NCI-H2107 (cell line): ENCODE results near the gene KCNQ4.

Source experiments
- DNase-seq: peaks from one replicate; lab custom pipeline; 2025; lab: John Stamatoyannopoulos, UW

Gene KCNQ4

DNA sequence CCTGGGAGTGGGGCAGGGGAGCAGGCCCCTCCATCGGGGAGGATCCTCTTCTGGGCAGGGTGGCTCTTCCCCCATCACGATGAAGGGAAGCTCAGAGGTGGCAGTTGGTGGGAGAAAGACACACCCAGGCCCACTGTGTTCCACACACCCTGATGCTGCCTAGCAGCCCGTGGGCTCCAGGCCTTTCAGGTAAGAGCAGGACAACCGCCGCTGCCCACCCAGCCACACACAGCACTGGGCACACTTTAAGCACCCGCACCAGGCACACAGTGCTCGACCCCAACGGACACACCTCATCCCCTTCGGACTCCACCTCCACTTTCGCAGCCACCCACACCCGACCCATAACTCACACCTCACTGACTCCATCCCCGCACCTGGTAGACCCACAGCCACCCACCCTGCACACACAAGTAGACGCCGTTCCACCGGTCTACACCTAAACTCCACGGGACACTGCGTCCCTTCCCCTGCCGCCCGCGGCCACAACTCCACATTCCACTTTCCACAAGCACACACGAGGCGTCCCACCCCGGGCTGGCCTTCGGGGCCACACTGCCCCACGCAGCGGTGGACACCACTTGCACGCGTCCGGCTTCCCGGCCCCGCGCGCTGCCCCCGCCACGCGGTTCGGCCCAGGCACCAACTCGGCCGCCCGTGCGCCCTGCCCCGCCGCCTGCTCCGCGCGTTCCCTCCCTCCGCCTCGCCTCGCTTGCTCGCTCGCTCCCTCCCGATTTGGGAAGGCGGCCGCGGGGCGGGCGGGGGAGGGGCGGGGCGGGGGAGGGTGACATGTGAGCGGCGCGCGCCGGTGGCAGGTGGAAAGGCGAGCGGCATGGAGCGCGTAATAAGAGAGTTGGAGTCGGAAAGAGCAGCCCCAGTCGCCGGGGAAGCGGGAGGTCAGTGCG lies at the start of gene KCNQ4:
TSS of gene KCNQ4 (plus strand) at position 787 of the 905 bp plus-strand sequence. CDS start 307 bp downstream, outside the sequence.
- DNase-seq, result no peak

DNA sequence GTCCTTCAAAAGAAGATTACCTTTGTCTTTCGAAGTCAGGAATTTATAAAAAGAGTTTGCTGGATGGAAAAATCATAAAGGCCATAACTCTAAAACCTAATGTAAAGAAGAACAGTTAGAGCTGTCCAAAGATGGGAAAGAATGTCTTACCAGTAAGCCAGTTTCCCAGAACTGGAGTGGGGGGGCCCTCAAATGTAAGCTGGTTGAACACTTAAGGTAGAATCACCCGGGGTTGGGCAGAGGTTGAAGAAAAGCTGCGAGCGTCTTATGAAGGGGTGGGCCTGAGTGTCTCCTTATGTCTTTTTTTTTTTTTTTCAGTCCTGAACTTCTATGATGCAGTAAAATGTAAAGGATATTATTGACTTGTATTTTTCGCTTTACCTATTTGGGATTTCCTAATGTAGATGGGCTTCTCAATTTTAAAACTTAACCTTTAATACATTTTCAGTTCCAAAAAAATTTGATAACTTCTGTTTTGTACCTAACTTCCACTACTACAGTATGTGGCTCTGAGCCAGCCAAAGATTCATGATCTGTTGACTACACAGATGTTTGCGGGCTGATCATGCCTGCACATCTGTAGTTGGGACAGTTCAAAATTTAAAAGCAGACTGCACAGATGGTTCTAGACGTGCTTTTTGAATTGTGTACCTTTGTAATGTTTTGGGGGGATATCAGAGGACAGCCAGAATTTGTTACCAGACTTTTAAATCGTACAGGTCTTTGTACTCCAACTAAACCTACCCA lies 48.5 kb upstream of the KCNQ4 start:
- no peak for DNase-seq

DNA sequence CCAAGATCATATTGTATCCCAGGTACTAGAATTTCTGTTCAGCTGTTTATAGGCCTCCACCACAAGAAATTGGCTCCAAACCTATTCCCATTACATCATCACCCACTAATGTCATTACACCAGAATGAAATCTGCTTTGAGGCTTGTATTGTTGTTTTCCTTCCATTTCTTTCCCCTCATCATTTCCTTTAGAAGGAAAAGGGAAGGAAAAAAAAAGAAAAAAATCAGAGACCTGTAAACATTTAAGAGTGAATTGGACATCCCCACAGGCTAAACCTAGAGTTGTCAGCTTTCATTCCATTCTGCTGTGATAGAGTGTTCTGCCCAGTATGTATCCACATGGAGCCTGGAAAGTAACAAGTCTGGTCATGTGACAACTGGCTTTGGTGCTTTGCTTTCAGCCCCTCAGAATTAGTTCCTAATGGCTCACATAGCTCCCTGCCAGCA lies 47.5 kb upstream of the KCNQ4 start:
- DNase-seq, result no peak

DNA sequence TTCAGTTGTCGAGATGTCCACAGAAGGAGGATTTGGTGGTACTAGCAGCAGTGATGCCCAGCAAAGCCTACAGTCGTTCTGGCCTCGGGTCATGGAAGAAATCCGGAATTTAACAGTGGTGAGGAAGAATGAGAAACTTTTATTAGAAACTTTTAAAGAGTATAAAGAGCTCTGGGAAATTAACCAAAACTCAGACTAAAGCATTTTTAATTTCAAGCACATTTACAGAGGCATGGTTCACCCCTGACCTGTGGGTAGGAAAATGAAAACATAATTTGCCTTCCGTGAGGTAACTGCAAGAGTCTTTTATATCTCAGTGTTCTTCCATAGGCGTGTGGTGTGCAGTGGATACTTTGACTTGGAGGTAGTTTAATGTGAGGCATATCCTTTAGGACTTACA lies 44.8 kb upstream of the KCNQ4 start:
- no peak for DNase-seq

DNA sequence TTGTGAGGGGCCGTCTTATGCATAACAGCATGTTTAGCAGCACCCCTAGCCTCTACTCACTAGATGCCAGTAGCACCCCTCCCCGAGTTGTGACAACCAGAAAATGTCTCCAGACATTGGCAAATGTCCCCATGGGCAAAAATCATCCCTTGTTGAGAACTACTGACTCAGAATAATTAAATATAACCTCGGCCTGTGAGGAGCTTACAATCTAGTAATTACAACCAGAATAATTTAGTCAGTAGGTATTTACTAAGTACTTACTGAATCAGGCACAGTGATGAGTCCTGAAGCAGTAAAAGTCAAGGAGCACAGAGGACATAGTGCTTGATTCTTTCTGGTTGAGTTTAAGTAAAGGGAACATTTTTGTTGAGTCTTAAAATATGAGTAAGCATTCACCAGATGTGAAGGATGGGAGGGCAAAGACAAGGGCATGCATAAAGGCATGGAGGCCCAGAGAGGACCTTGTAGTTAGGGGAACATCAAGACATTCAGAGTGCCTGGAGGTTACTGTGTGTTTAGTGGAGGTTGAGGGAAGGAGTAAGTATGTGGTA lies 44.1 kb upstream of the KCNQ4 start:
- DNase-seq, result no peak

DNA sequence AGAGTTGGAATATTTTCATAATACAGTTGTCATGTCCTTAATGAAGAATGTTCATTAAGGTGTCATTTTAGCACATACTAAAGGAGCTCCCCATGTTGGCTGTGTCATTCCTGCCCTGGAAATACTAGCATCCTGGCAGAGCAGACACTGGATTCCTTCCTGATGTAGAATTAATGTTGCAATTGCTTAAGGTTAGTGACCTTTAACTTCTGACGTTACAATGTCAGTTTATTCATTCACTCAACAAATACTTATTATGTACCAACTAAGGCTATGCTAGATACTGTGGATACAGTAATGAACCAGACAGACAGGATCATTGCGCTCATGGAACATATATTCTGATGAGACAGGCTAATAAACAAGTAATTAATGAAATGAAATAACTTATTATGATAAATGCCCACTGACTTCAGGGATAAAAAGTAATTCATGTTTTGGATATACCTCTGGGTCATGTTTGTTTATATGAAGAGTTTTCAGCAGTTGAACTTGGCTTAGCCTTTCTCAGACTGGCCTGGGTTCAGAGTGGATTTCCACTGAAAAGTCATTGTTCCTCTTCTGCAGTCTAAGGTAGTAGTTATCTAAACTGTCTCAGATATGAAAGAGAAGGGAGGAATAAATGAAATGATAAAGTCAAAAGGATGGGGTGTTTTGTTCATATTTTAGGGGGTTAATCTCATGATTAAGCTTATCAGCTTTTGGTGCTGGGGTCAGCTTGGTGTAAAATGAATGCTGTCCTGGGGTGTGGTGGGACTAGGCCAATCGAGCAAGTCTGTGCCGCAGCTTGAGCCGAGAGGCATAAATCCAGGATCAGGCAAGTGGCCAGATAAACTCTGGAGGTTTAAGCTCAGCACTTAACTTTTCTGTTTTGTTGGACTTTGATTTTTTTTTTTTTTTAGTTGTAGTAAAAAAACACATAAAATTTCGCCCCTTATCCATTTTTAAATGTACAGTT lies 43.3 kb upstream of the KCNQ4 start:
- no peak for DNase-seq

DNA sequence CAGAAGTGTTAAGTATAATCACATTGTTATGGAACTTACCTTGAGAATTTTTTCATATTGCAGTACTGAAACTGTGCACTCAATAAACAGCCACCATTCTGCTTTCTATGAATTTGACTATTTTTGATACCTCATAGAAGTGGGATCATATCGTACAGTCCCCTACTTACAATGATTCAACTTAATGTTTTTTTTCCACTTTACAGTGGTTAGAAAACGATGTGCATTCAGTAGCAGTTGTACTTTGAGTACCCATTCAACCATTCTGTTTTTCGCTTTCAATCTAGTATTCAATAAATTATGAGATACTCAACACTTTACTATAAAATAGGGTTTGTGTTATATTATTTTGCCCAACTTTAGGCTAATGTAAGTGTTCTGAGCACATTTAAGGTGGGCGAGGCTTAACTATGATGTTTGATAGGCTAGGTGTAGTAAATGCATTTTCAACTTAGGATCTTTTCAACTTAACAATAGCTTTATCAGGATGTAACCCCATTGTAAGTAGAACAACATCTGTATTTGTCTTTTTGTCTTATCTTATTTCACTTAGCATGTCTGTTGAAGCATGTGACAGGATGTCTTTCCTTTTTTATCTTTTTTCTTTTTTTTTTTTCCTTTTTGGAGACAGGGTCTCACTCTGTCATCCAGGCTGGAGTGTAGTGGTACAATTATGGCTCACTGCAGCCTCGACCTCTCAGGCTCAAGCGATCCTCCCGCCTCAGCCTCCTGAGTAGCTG lies 42.4 kb upstream of the KCNQ4 start:
- DNase-seq, result no peak

DNA sequence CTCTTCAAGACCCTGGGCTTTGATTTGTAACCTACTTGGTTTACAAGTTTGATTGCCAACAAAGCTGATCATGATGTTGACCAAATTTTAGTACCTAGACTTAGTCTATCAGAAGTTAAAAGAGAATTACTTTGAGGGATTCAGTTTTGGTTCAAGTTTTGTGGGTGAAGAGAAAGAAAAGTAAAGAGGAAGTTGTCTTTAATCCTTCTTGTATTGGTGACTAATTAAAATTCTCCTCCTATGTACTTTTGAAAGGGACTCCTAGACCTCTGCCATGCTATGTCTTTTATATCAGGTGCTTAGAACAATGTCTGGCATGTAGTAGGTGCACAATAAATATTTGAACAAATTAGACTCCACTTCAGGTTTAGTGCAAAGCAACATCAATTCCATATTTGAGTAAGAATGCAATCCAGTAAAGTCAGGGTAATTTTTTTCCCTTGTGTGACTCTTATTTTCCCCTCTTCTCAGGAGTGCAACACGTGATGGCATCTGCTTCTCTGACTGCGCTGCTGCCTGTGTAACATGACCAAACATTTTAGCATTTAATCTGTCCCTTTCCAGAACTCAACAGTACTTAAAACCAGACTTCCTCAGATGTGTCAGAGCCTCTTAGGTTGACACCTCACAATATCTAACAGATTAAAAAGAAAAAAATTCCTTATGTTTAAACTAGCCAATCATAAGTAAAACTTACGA lies 41.1 kb upstream of the KCNQ4 start:
- DNase-seq, result no peak

DNA sequence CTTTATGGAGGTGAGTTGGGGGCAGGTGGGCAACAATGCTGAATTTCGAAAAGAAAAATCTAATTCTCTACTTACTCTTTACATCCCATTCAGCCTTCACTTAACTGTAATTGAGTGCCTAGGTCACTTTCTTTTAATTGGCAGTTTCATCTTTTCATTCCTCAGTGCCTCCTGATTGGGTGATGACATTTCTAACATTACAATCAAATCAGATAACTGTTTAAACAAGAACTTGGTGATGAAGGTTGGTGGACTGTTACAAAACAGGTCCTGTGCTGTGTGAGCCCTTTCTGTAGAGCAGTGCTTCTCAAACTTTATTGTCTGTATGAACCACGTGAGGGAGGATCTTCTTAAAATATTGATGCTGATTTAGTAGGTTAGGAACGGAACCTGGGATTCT lies 40.1 kb upstream of the KCNQ4 start:
- DNase-seq, result no peak

DNA sequence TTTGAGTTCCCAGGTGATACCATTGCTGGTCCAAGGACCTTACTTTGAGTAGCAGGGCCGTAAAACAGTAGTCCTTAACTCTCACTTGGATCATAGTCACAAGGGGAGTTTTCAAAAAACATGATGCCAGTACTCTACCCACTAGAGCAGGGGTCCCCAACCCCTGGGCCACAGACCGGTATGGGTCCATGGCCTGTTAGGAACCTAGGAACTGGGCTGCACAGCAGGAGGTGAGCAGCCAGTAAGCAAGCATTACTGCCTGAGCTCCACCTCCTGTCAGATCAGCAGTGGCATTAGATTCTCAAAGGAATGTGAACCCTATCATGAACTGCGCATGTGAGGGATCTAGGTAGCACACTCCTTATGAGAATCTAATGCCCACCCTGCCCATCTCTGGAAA lies 39.7 kb upstream of the KCNQ4 start:
- no peak for DNase-seq

DNA sequence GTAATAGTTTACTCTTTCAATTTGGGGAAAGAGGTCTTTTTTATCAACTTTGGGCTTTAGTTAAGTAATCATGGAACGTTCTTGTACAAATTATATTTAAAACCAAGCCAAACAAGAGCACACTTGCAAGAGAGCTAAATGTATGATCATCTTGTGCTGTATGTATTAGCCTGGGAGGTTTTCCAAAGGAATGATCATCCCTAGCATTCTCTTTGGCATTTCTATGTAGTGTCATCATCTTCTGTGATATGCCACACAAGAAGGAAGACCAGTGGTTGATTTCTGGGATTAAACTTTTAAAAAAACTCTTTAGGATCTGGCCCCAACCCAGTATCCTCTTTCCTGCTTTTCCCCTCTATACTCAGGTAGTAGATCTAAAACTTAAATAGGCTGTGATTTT lies 38.4 kb upstream of the KCNQ4 start:
- DNase-seq, result no peak

DNA sequence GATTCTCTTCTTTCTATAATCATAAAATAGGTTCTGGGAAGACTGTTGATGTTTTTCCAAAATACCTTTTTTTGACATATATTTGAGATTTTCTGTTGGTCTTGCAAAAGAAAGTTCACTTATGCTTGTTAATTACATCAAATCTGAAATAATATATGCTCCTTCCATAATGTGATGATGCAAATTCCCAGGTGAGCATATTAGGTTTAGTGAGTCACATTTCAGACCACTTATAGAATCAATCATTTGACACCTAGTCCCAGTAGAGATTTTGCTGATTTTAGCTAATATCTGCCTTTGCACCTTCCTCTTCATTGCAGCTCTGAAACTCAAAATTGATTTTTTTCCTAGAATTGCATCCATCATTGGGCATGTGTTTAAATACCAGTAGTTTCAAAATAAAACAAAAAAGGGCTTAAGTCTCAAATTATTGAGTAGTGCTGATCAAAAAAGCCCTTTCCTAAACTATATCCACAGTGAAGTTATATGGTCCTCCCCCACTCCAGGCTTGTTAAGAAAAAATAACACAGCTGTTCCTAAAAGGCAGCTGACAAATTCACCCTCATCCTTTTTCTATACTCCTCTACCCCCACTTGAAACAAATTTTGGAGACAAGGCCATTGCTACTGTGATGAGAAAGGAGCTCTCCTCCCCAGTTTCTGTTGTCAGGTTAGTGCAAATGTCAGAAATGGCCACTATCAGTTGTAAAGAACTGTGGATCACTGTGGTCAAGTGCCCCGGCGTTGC lies 37.1 kb upstream of the KCNQ4 start:
- no peak for DNase-seq

DNA sequence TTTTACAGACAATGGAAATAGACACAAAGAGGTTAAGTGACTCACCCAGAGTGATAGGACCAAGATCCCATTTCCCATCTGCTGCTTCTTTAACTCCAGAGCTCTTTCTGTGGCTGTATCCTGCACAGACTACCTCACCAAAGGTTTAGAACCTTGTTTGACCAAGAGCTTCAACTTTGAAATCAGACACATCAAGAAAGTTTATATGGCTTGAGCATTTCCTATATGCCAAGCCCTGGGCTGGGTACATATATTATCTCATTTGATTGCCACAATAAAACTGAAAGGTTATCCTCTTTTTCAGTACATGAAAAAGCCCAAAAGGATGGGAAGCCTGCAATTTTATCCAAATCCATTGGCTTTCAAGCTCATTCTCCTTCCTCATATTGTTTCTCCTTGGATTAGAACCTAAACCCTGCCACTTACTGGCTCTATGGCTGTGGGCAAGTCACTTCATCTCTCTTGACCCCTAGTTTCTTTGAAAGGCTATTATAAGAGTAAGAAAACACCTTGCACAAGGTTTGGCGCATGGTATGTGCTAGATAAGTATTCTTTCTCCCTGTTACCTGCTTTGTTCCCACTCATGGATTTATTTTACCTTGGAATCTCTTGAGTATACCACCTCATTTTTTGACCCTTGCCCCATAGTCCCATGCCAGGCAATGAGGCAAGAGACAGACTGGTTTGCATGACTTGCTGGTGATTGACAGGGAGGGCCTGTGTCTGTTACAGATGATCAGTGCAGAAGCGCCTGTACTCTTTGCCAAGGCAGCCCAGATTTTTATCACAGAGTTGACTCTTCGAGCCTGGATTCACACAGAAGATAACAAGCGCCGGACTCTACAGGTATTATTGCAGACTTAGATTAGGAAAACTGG lies 34.5 kb upstream of the KCNQ4 start:
- no peak for DNase-seq

DNA sequence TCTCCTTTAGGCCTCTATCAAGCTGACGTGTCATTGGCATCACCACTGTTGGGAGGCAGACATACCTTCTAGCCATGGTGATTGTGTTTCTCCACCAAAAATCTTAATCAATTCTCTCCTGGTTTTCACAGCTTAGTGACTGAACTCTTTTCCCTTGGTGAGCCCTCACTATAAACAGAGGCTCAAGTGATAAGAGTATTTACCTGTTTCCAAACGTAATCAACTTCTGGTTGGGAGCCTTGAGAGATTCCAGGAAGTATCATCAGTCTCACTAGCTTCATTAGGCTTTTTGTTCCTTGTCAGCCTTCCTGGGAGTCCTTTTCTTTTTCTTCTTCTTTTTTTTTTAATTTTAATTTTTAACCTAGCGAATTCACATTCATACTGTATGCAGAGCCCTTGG lies 33.8 kb upstream of the KCNQ4 start:
- DNase-seq, result no peak

DNA sequence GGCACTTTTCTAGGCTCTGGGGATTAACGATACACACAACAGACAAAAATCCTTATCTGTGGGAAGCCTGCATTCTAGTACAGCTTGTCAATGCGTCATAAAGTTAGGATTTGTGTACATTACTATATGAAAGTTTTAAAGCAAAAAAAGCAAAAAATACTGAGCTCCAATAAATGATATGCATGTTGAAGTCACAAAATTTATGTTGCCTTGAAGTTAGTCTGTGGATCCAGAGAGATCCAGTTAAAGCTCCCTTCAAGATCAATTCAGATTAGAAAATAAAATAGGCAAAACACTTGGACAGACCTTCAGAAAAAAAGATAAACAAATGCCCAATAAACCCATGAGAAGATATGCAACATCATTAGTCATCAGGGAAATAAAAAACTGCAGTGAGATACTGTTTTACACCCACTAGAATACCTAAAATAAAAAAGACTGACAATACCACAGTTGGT lies 33.1 kb upstream of the KCNQ4 start:
- no peak for DNase-seq

DNA sequence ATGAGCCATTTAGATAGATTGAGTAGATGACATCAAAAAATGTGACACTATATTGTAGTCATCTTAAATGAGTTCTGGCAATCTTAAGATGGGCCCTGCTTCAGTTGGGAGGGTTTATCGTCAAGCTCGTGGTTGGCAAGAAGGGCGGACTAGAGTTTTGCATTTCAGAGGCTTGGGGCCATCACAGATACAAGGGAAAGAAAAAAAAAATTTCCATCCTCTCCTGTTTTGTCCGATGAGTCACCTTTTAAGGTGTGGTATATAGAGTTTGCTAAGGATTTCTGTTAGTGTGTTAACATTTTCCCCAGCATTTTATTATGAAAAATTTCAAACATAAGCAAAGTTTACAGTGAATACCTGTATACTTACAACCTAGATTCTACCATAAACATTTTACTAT lies 31.8 kb upstream of the KCNQ4 start:
- DNase-seq, result no peak

DNA sequence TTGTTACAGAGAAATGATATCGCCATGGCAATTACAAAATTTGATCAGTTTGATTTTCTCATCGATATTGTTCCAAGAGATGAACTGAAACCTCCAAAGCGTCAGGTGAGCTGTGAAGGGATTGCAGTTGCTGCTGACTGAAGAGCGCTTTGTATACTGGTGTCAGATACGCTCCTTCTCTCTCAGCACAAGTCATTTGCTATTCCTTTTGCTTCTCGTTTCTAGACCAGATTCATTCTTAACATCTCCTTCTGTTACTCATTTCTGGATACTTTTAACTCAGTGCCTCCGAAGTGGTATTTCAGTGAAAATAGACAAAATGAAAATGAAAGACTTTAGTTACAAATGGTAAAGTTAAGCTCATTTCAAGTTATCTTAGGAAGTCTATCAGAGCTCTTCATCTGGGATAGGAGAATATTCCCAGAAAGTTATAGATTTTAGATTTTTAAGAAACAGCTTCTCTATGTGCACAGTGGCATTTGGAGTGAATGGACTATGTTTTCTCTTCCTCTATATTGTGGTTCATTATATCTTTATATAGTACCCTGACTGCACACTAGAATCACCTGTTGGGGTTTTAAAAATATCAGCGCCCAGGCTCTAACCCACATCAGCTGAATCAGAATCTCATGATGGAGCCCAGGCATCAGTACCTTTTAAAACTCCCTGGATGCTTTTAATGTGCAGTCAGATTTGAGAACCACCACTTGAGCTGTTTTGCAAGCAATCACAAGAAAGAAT lies 30.3 kb upstream of the KCNQ4 start:
- DNase-seq, result no peak

DNA sequence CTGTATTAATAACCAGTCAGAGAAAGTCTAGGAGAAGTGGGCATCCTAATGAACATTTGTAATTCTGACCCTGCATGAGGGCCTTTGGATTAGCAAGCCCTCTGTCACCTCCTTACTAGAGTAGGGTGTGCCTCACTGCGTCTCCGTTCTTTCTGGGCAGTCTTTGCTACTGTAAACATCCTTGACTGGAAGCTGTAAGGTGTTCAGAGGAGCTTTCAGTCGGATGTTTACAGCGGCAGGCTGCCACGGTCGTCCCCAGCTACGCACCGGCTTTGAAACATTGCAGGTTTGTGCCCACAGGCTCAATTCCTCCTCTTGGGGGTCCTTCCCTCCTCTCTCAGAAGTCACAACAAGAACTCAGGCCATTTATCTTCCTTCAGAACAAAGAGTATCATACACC lies 29.4 kb upstream of the KCNQ4 start:
- no peak for DNase-seq
